GM12878 (cell line): ENCODE measurements around the gene MARCKSL1. TPM values are rescaled to one million over a fixed set of nuclear protein-coding genes. Genes with fewer than 3 reads are reported as not detected.

Experiments
- ATAC-seq: fragments of 200-7000 bp; cut with Tn5 transposase; 3 replicates; pipeline ENCODE4 v1.9.1; 2020; ENCODE audit warnings: mild to moderate bottlenecking, moderate library complexity
- BruUV-seq: library from RNA; stranded (reverse); fragments of 400-500 nt; replicated peaks from 2 replicates; lab custom pipeline; 2021; lab: Mats Ljungman, UMichigan
- CTCF ChIA-PET: fragments of 300-600 bp; sonication (Branson Sonifier 250); formaldehyde crosslinking; extraction: SDS; loops from one replicate; lab custom pipeline; 2021; ENCODE audit warnings: inconsistent platforms; lab: Yijun Ruan, JAX
- POLR2A ChIA-PET: fragments of 350-600 bp; formaldehyde crosslinking; extraction: SDS; loops from one replicate; lab custom pipeline; 2021; ENCODE audit warnings: inconsistent platforms; lab: Charles Lee
- RAD21 ChIA-PET: fragments of 300-600 bp; sonication (Branson Sonifier 250); formaldehyde crosslinking; loops from one replicate; lab custom pipeline; 2023; ENCODE audit warnings: antibody characterized with exemption; ENCODE audit not compliant: unreplicated experiment; lab: Charles Lee
- SMC1A ChIA-PET: fragments of 300-600 bp; sonication (Branson Sonifier 250); formaldehyde crosslinking; loops from one replicate; lab custom pipeline; 2023; ENCODE audit not compliant: unreplicated experiment, uncharacterized antibody; lab: Charles Lee
- DNase-seq: peaks from one replicate; pipeline ENCODE4 v3.0.0-alpha.2; 2011; ENCODE audit warnings: low read depth, low spot score
- FAIRE-seq: peaks from 3 replicates; lab custom pipeline; 2011; peaks lifted over from hg19 to GRCh38; lab: Jason Lieb, UNC
- H2AFZ ChIP-seq: 2 replicates; pipeline ENCODE4 v1.6.0; 2011; ENCODE audit warnings: low read depth, low read length, control low read depth; ENCODE audit not compliant: control insufficient read depth
- H3K27ac ChIP-seq: 2 replicates; pipeline ENCODE4 v1.5.1; 2011; ENCODE audit warnings: control low read depth; ENCODE audit not compliant: control insufficient read depth, insufficient read depth
- H3K27me3 ChIP-seq, 2 experiments: replicated peaks in 1 of 2; 2 replicates each; pipeline versions ENCODE4 v1.6.0 to v1.6.1; 2011; ENCODE audit warnings: low read length in 1 of 2; ENCODE audit not compliant: control insufficient read depth in 2 of 2, insufficient read depth in 2 of 2
- H3K36me3 ChIP-seq, 2 experiments: 2 replicates each; pipeline ENCODE4 v1.5.1; 2011; ENCODE audit warnings: low read length in 1 of 2; ENCODE audit not compliant: control insufficient read depth in 2 of 2, insufficient read depth in 2 of 2
- H3K4me1 ChIP-seq: 2 replicates; pipeline ENCODE4 v1.6.1; 2011; ENCODE audit warnings: mild to moderate bottlenecking, low read length, moderate library complexity, mixed read lengths; ENCODE audit not compliant: control insufficient read depth, insufficient read depth
- H3K4me2 ChIP-seq: 2 replicates; pipeline ENCODE4 v1.6.0; 2011; ENCODE audit warnings: control low read depth; ENCODE audit not compliant: control insufficient read depth, insufficient read depth
- H3K4me3 ChIP-seq: fragments of 200-600 bp; sonication (generic); 2 replicates; pipeline ENCODE4 v1.5.1; 2016
- H3K79me2 ChIP-seq: 2 replicates; pipeline ENCODE4 v1.6.0; 2011; ENCODE audit warnings: low read length; ENCODE audit not compliant: control insufficient read depth, insufficient read depth
- H3K9ac ChIP-seq: 2 replicates; pipeline ENCODE4 v1.8.0; 2011; ENCODE audit warnings: low read length, control low read depth, mixed read lengths; ENCODE audit not compliant: control insufficient read depth, insufficient read depth
- H3K9me3 ChIP-seq: replicated peaks from 3 replicates; pipeline ENCODE4 v1.5.1; 2011; ENCODE audit warnings: mild to moderate bottlenecking, low read length; ENCODE audit not compliant: control insufficient read depth, insufficient read depth
- H4K20me1 ChIP-seq: 2 replicates; pipeline ENCODE4 v1.6.0; 2011; ENCODE audit not compliant: control insufficient read depth, insufficient read depth
- ATF7 ChIP-seq: fragments of 450-650 bp; IDR thresholded peaks from 2 replicates; pipeline ENCODE4 v1.6.1; 2016; ENCODE audit warnings: low read depth, mild to moderate bottlenecking
- CBX3 ChIP-seq: fragments of 200-600 bp; sonication (generic); IDR thresholded peaks from 2 replicates; pipeline ENCODE4 v1.6.1; 2016; ENCODE audit warnings: low read depth, borderline replicate concordance
- EGR1 ChIP-seq, 2 experiments: IDR thresholded peaks; 1 replicate in 1 of 2; 2 replicates in 1 of 2; pipeline ENCODE4 v1.6.1; 2011 to 2012; ENCODE audit warnings: low read depth in 2 of 2, low read length in 2 of 2, borderline replicate concordance in 1 of 2, mild to moderate bottlenecking in 1 of 2, moderate library complexity in 1 of 2
- ESRRA ChIP-seq: IDR thresholded peaks from 2 replicates; pipeline ENCODE4 v1.6.1; 2012; ENCODE audit warnings: mild to moderate bottlenecking, low read length, improper control_type of control experiment
- IKZF1 ChIP-seq: fragments of 450-650 bp; conservative IDR thresholded peaks from 2 replicates; pipeline ENCODE4 v1.6.1; 2017; ENCODE audit warnings: antibody characterized with exemption, mild to moderate bottlenecking
- IKZF2 ChIP-seq, 2 experiments: fragments of 450-650 bp; IDR thresholded peaks; 2 replicates each; pipeline ENCODE4 v1.6.1; 2017; ENCODE audit warnings: mild to moderate bottlenecking in 2 of 2, moderate library complexity in 2 of 2
- KDM1A ChIP-seq: fragments of 200-600 bp; sonication (generic); IDR thresholded peaks from 2 replicates; pipeline ENCODE4 v1.6.1; 2016; ENCODE audit warnings: borderline replicate concordance
- KLF5 ChIP-seq: fragments of 450-650 bp; IDR thresholded peaks from 2 replicates; pipeline ENCODE4 v1.6.1; 2014; ENCODE audit warnings: mild to moderate bottlenecking; ENCODE audit not compliant: partially characterized antibody
- RAD21 ChIP-seq: IDR thresholded peaks from 2 replicates; pipeline ENCODE4 v1.6.1; 2011; ENCODE audit warnings: mild to moderate bottlenecking, low read depth, low read length, moderate library complexity; ENCODE audit not compliant: insufficient read depth
- SRF ChIP-seq, 2 experiments: IDR thresholded peaks; 2 replicates each; pipeline ENCODE4 v1.6.1; 2011; ENCODE audit warnings: low read depth in 2 of 2, low read length in 2 of 2, mild to moderate bottlenecking in 1 of 2, moderate library complexity in 1 of 2
- WGBS: methylation state at CpG from one replicate; pipeline ENCODE4 v1.1.6; 2016; ENCODE audit warnings: low lambda C conversion rate; ENCODE audit not compliant: insufficient replicate concordance, insufficient coverage; ENCODE audit errors: missing lambda C conversion rate; 5-methylcytosine and 5-hydroxymethylcytosine counted together
- in situ Hi-C: fragments of 300-500 bp; cut with MboI; formaldehyde crosslinking; loops from 9 replicates; pipeline ENCODE4 v1.14.3; 2018; ENCODE audit warnings: mixed read lengths
- intact Hi-C: fragments of 100-400 bp; cut with micrococcal nuclease; formaldehyde crosslinking; loops from one replicate; pipeline ENCODE4 v1.14.2; 2022; ENCODE audit not compliant: unreplicated experiment
- polyA plus RNA-seq, 11 experiments: library from polyadenylated mRNA; depleted of rRNA in 4 of 11; unstranded in 6 of 11; stranded (reverse) in 5 of 11; fragments of >200 nt; fragmentation: Nextera tagmentation in 4 of 11; fragmentation: Illumina TruSeq in 1 of 11; extraction: Ambion mirVana in 4 of 11; extraction: Trizol in 1 of 11; gene quantifications; 1 replicate in 1 of 11; 2 replicates in 10 of 11; pipeline versions ENCODE4 v1.2.1 to v1.2.3, GENCODE V29; 2011 to 2016; ENCODE audit warnings: inconsistent platforms in 2 of 11, missing spikeins in 2 of 11, low read depth in 1 of 11
- total RNA-seq, 4 experiments: library from RNA; depleted of rRNA in 3 of 4; stranded (reverse); fragments of >200 nt in 3 of 4; fragmentation: Illumina TruSeq in 1 of 4; extraction: Trizol in 1 of 4; gene quantifications; 2 replicates each; pipeline versions ENCODE4 v1.2.1 to v1.2.3, GENCODE V29; 2013 to 2021
- TF ChIP-seq, protein P1 (sequence below): fragments of 450-650 bp; IDR thresholded peaks from 2 replicates; pipeline ENCODE4 v1.6.1; 2017; ENCODE audit warnings: mild to moderate bottlenecking, moderate library complexity
- TF ChIP-seq, protein P2 (sequence below): IDR thresholded peaks from 2 replicates; pipeline ENCODE4 v1.6.1; 2011; ENCODE audit warnings: low read depth, mild to moderate bottlenecking, low read length, moderate library complexity, borderline replicate concordance; ENCODE audit errors: extremely low read depth
- TF ChIP-seq, protein P3 (sequence below): fragments of 150-350 bp; IDR thresholded peaks from 2 replicates; pipeline ENCODE4 v1.6.1; 2016; ENCODE audit warnings: low read depth, low read length
- TF ChIP-seq, protein P4 (sequence below): fragments of 450-650 bp; IDR thresholded peaks from 2 replicates; pipeline ENCODE4 v1.6.1; 2016; ENCODE audit warnings: mild to moderate bottlenecking

Gene MARCKSL1
- total and polyA plus RNA-seq, 10 of the 15 experiments (the other 5 are each of a cell fraction or from before 2014, with no cell fraction given) = 14.5 to 225 (median 158) TPM

DNA sequence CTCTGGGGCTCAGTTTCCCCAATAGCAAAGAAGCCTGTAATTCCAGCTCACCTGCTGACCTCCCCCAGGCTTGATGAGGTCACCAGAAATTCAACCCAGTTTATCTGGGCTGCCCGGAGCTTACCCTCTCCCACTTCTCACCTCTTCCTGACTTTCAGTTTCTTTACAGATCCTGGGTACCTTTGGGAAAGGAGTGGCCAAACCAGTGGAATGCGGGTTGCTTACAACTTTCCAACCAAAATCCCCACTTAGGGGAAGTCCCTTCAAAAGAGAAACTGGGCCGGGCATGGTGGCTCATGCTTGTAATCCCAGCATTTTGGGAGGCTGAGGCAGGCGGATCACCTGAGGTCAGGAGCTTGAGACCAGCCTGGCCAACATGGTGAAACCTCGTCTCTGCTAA lies 5.9 kb upstream of the MARCKSL1 start:
- 54% methylated on average over 5 of the region's 5 CpGs for WGBS
- Histone ChIP-seq H3K27ac (no peak overlapping the region), H3K9me3 (no peaks in the 10 kb centered on the region), H3K27me3 (no peaks in the 10 kb centered on the region), H3K36me3 (no peaks in the 10 kb centered on the region), H3K4me3 (no peak overlapping the region; the same call in 1 of the 2 replicates), H3K4me1 (peaks cover 48% of the 10 kb centered on the region), H4K20me1 (no peaks in the 10 kb centered on the region), H3K4me2 (peak overlapping the region; percentile 21), H3K79me2 (no peaks in the 10 kb centered on the region; the same call in 1 of the 2 replicates), H2AFZ (no peak overlapping the region), H3K9ac (no peak overlapping the region; the same call in 1 of the 2 replicates)
- ChIA-PET RAD21 (interaction anchor here (1.3 kb wide), 1 partner anchor 11 kb away, joined by 3 read pairs; no protein-coding TSS in a partner anchor), CTCF (interaction anchor here (0.9 to 1.5 kb wide), 4 partner anchors 9 to 179 kb away, joined by 3 read pairs; no protein-coding TSS in a partner anchor), POLR2A (interaction anchor here (1.2 to 1.5 kb wide), 2 partner anchors 13 to 83 kb away, joined by 3 read pairs; no protein-coding TSS in a partner anchor), SMC1A (interaction anchor here (1.0 to 1.2 kb wide), 2 partner anchors 9 to 22 kb away, joined by 3 read pairs; no protein-coding TSS in a partner anchor)
- FAIRE-seq = no peak
- no TSS peak for BruUV-seq
- in situ Hi-C loops (no loop called here), intact Hi-C loops (no loop called here)
- no peak for DNase-seq
- ATAC-seq = no peak
- no peak for TF ChIP-seq KDM1A
- TF ChIP-seq KLF5 = no peak
- TF ChIP-seq RAD21 = no peak
- TF ChIP-seq, protein P1, sequence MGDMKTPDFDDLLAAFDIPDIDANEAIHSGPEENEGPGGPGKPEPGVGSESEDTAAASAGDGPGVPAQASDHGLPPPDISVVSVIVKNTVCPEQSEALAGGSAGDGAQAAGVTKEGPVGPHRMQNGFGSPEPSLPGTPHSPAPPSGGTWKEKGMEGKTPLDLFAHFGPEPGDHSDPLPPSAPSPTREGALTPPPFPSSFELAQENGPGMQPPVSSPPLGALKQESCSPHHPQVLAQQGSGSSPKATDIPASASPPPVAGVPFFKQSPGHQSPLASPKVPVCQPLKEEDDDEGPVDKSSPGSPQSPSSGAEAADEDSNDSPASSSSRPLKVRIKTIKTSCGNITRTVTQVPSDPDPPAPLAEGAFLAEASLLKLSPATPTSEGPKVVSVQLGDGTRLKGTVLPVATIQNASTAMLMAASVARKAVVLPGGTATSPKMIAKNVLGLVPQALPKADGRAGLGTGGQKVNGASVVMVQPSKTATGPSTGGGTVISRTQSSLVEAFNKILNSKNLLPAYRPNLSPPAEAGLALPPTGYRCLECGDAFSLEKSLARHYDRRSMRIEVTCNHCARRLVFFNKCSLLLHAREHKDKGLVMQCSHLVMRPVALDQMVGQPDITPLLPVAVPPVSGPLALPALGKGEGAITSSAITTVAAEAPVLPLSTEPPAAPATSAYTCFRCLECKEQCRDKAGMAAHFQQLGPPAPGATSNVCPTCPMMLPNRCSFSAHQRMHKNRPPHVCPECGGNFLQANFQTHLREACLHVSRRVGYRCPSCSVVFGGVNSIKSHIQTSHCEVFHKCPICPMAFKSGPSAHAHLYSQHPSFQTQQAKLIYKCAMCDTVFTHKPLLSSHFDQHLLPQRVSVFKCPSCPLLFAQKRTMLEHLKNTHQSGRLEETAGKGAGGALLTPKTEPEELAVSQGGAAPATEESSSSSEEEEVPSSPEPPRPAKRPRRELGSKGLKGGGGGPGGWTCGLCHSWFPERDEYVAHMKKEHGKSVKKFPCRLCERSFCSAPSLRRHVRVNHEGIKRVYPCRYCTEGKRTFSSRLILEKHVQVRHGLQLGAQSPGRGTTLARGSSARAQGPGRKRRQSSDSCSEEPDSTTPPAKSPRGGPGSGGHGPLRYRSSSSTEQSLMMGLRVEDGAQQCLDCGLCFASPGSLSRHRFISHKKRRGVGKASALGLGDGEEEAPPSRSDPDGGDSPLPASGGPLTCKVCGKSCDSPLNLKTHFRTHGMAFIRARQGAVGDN = no peak
- TF ChIP-seq, protein P2, sequence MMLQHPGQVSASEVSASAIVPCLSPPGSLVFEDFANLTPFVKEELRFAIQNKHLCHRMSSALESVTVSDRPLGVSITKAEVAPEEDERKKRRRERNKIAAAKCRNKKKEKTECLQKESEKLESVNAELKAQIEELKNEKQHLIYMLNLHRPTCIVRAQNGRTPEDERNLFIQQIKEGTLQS = no peak
- TF ChIP-seq SRF (IDR thresholded peaks at IDR 0.05; ENCODE audit: low read depth in 2 of 2, low read length in 2 of 2) = no peak
- TF ChIP-seq, protein P3, sequence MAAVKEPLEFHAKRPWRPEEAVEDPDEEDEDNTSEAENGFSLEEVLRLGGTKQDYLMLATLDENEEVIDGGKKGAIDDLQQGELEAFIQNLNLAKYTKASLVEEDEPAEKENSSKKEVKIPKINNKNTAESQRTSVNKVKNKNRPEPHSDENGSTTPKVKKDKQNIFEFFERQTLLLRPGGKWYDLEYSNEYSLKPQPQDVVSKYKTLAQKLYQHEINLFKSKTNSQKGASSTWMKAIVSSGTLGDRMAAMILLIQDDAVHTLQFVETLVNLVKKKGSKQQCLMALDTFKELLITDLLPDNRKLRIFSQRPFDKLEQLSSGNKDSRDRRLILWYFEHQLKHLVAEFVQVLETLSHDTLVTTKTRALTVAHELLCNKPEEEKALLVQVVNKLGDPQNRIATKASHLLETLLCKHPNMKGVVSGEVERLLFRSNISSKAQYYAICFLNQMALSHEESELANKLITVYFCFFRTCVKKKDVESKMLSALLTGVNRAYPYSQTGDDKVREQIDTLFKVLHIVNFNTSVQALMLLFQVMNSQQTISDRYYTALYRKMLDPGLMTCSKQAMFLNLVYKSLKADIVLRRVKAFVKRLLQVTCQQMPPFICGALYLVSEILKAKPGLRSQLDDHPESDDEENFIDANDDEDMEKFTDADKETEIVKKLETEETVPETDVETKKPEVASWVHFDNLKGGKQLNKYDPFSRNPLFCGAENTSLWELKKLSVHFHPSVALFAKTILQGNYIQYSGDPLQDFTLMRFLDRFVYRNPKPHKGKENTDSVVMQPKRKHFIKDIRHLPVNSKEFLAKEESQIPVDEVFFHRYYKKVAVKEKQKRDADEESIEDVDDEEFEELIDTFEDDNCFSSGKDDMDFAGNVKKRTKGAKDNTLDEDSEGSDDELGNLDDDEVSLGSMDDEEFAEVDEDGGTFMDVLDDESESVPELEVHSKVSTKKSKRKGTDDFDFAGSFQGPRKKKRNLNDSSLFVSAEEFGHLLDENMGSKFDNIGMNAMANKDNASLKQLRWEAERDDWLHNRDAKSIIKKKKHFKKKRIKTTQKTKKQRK = no peak
- TF ChIP-seq EGR1 (IDR thresholded peaks at IDR 0.05; ENCODE audit: borderline replicate concordance in 1 of 2, low read depth in 2 of 2, low read length in 2 of 2) = no peak
- 0 out of 2 replicates have a peak, but pooled peaks have one; percentile 27 for TF ChIP-seq ATF7
- no peak for TF ChIP-seq ESRRA
- TF ChIP-seq CBX3 = no peak
- TF ChIP-seq IKZF2 (IDR thresholded peaks at IDR 0.05) = peak in 1 of 2 experiments; percentile 52; a peak in 2 of 4 replicates
- peak; percentile 67 for TF ChIP-seq IKZF1
- TF ChIP-seq, protein P4, sequence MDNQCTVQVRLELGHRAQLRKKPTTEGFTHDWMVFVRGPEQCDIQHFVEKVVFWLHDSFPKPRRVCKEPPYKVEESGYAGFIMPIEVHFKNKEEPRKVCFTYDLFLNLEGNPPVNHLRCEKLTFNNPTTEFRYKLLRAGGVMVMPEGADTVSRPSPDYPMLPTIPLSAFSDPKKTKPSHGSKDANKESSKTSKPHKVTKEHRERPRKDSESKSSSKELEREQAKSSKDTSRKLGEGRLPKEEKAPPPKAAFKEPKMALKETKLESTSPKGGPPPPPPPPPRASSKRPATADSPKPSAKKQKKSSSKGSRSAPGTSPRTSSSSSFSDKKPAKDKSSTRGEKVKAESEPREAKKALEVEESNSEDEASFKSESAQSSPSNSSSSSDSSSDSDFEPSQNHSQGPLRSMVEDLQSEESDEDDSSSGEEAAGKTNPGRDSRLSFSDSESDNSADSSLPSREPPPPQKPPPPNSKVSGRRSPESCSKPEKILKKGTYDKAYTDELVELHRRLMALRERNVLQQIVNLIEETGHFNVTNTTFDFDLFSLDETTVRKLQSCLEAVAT = peak; percentile 86; the same call in 1 of the 2 replicates
